Left cardiac atrium (tissue), 4 donors: ENCODE measurements around the gene ANKRD1. TPM values are rescaled to one million over a fixed set of nuclear protein-coding genes. Genes with fewer than 3 reads are reported as not detected.
A peak's percentile ranks its signal among the peaks of the same experiment; 100 is the strongest.
"Not testable (repeated sequence)": the region's sequence is repeated elsewhere in the genome, so short reads cannot be mapped to it uniquely, and the experiment has no call there.

Experiments
- ATAC-seq, 2 donors: fragments of 200-7000 bp; cut with Tn5 transposase; one replicate each; pipeline ENCODE4 v1.9.1; 2020; ENCODE audit warnings: mild to moderate bottlenecking in 2 of 2, moderate library complexity in 2 of 2
- DNase-seq: peaks from one replicate; pipeline ENCODE4 v3.0.0-alpha.2; 2020
- intact Hi-C, 2 donors: fragments of 100-400 bp; cut with DNase I; formaldehyde crosslinking; loops; one replicate each; pipeline versions ENCODE4 v1.14.1 to v1.15.1; 2022 to 2023
- total RNA-seq, 2 donors: library from RNA; stranded (reverse); fragmentation: NEBNext Ultra II Directional; extraction: Animal tissue kit (Norgen Biotek cat#: 25700); gene quantifications; one replicate each; pipeline ENCODE4 v1.2.1, GENCODE V29; 2021
- donor health status: DM: no; HTN: yes; CAD: no.
- donor health status: DM: no; HTN: yes; CAD: no; lungs with severe emphysema.
- donor health status: DM: yes; HTN: yes; CAD: no.
- donor health status: Dilated cardiomyopathy.

ANKRD1 gene
- total RNA-seq, 2 donors from 2014 or later: 1,867 to 3,373 TPM

GRCh38 chr10:90916392-90917237 lies 4.3 kb downstream of the ANKRD1 start:
- intact Hi-C loops: loop anchor here (5.0 to 10.0 kb wide), 2 partner anchors 51 to 248 kb away; no protein-coding TSS in a partner anchor
- DNase-seq (no peak), ATAC-seq (no peak)

- DNase-seq (no peak), ATAC-seq (peak in 1 of 2 donors; percentile 20)
- intact Hi-C loops: loop anchor here (5.0 to 10.0 kb wide), 2 partner anchors 52 to 249 kb away; no protein-coding TSS in a partner anchor
These were observed 5.2 kb downstream of the ANKRD1 start for GRCh38 chr10:90915766-90916075.

GRCh38 chr10:90914992-90915765 lies 5.7 kb downstream of the ANKRD1 start:
- ATAC-seq (peak in 1 of 2 donors; percentile 0), DNase-seq (no peak)
- intact Hi-C loops: loop anchor here (5.0 to 10.0 kb wide), 3 partner anchors 52 to 332 kb away; no protein-coding TSS in a partner anchor

GRCh38 chr10:90913774-90914420 lies 7.0 kb downstream of the ANKRD1 start:
- ATAC-seq: peak in 1 of 2 donors; percentile 7
- DNase-seq: no peak
- intact Hi-C loops: loop anchor here in 1 of 2 donors (2.0 to 10.0 kb wide), 3 partner anchors 55 to 333 kb away; no protein-coding TSS in a partner anchor

GRCh38 chr10:90912854-90913479 lies 7.9 kb downstream of the ANKRD1 start:
- ATAC-seq (peak in 1 of 2 donors; percentile 2), DNase-seq (no peak)
- intact Hi-C loops: loop anchor here in 1 of 2 donors (2.0 to 10.0 kb wide), 3 partner anchors 56 to 334 kb away; no protein-coding TSS in a partner anchor

- intact Hi-C loops: loop anchor here in 1 of 2 donors (2.0 to 10.0 kb wide), 3 partner anchors 57 to 335 kb away; no protein-coding TSS in a partner anchor
- ATAC-seq (peak in 1 of 2 donors; percentile 2), DNase-seq (no peak)
These were observed 8.7 kb downstream of the ANKRD1 start for GRCh38 chr10:90912174-90912573.

- DNase-seq (peak; percentile 39), ATAC-seq (peak; percentile 53 to 69)
- intact Hi-C loops: loop anchor here in 1 of 2 donors (2.0 to 10.0 kb wide), 3 partner anchors 57 to 336 kb away; no protein-coding TSS in a partner anchor
These were observed 9.5 kb downstream of the ANKRD1 start for GRCh38 chr10:90911133-90912051.

- ATAC-seq: no peak
- no peak for DNase-seq
- intact Hi-C loops: loop anchor here in 1 of 2 donors (10.0 kb wide), 1 partner anchor 338 kb away; no protein-coding TSS in a partner anchor
These were observed 14.3 kb downstream of the ANKRD1 start for GRCh38 chr10:90906596-90906995.

- DNase-seq: no peak
- intact Hi-C loops: loop anchor here in 1 of 2 donors (10.0 kb wide), 1 partner anchor 339 kb away; no protein-coding TSS in a partner anchor
- no peak for ATAC-seq
These were observed 15.0 kb downstream of the ANKRD1 start for GRCh38 chr10:90905925-90906324.

- intact Hi-C loops, ATAC-seq, DNase-seq: not testable (repeated sequence)
These were observed 24.0 kb downstream of the ANKRD1 start for GRCh38 chr10:90896916-90897315.

GRCh38 chr10:90893190-90893589 lies 27.7 kb downstream of the ANKRD1 start:
- intact Hi-C loops: no loop called here
- peak in 1 of 2 donors; percentile 67 for ATAC-seq

GRCh38 chr10:90890347-90890746 lies 30.5 kb downstream of the ANKRD1 start:
- no peak for DNase-seq
- intact Hi-C loops: no loop called here
- no peak for ATAC-seq

More at GRCh38 chr10:90893190-90893589, 27.7 kb downstream of the ANKRD1 start:
- DNase-seq: no peak

- DNase-seq (no peak), ATAC-seq (no peak)
- intact Hi-C loops: loop anchor here in 1 of 2 donors (10.0 kb wide), 1 partner anchor 355 kb away; no protein-coding TSS in a partner anchor
These were observed 31.3 kb downstream of the ANKRD1 start for GRCh38 chr10:90889636-90890035.

- ATAC-seq: no peak
- intact Hi-C loops: loop anchor here in 1 of 2 donors (10.0 kb wide), 1 partner anchor 356 kb away; no protein-coding TSS in a partner anchor
- DNase-seq: no peak
These were observed 32.5 kb downstream of the ANKRD1 start for GRCh38 chr10:90888387-90888786.

- intact Hi-C loops: loop anchor here in 1 of 2 donors (10.0 kb wide), 1 partner anchor 357 kb away; no protein-coding TSS in a partner anchor
- ATAC-seq (no peak), DNase-seq (no peak)
These were observed 33.3 kb downstream of the ANKRD1 start for GRCh38 chr10:90887555-90887954.

- ATAC-seq: no peak
- intact Hi-C loops: loop anchor here in 1 of 2 donors (10.0 kb wide), 1 partner anchor 360 kb away; no protein-coding TSS in a partner anchor
- DNase-seq: no peak
These were observed 35.7 kb downstream of the ANKRD1 start for GRCh38 chr10:90885176-90885575.

- DNase-seq (no peak), ATAC-seq (peak in 1 of 2 donors; percentile 53)
- intact Hi-C loops: loop anchor here in 1 of 2 donors (10.0 kb wide), 1 partner anchor 360 kb away; no protein-coding TSS in a partner anchor
These were observed 36.5 kb downstream of the ANKRD1 start for GRCh38 chr10:90884431-90884830.
